Ascending aorta (tissue), 2 donors: ENCODE data around the gene PARD6A. TPM values are rescaled to one million over a fixed set of nuclear protein-coding genes. Genes with fewer than 3 reads are reported as not detected.
A peak's percentile ranks its signal among the peaks of the same experiment; 100 is the strongest.

ENCODE experiments used
- DNase-seq, 2 donors: peaks; one replicate each; pipeline ENCODE4 v3.0.0-alpha.2; 2019; ENCODE audit warnings: low spot score in 2 of 2
- H3K27ac ChIP-seq, 2 donors: fragments of 200-600 bp; sonication (generic); one replicate each; pipeline ENCODE4 v1.5.1; 2016 to 2017; ENCODE audit warnings: mild to moderate bottlenecking in 1 of 2
- H3K27me3 ChIP-seq: fragments of 200-600 bp; sonication (generic); one replicate; pipeline ENCODE4 v1.5.1; 2017
- H3K36me3 ChIP-seq, 2 donors: fragments of 200-600 bp; sonication (generic); one replicate each; pipeline ENCODE4 v1.5.1; 2016
- H3K4me1 ChIP-seq, 2 donors: fragments of 200-600 bp; sonication (generic); one replicate each; pipeline ENCODE4 v1.5.1; 2016 to 2017; ENCODE audit warnings: mild to moderate bottlenecking in 1 of 2
- H3K4me3 ChIP-seq, 2 donors: fragments of 200-600 bp; sonication (generic); one replicate each; pipeline ENCODE4 v1.5.1; 2016 to 2017; ENCODE audit warnings: mild to moderate bottlenecking in 1 of 2
- H3K9me3 ChIP-seq, 2 donors: fragments of 200-600 bp; sonication (generic); one replicate each; pipeline ENCODE4 v1.5.1; 2016
- CTCF ChIP-seq, 3 experiments: fragments of 200-600 bp in 2 of 3; fragments of 450-650 bp in 1 of 3; sonication (generic) in 2 of 3; IDR thresholded peaks; one replicate each; pipeline ENCODE4 v1.5.1; 2016 to 2019; ENCODE audit warnings: antibody characterized with exemption in 3 of 3, mild to moderate bottlenecking in 1 of 3, moderate library complexity in 1 of 3
- intact Hi-C: fragments of 100-400 bp; cut with DNase I; formaldehyde crosslinking; loops from one replicate; pipeline ENCODE4 v1.15.1; 2023
- total RNA-seq: library from RNA; depleted of rRNA; stranded (reverse); fragments of >200 nt; gene quantifications from one replicate; pipeline ENCODE4 v1.1.0, GENCODE V29; 2016

Gene PARD6A
- total RNA-seq, 1 donor from 2014 or later = 8.4 TPM

- Histone ChIP-seq H3K4me1 (peaks cover 0 to 8% of the 10 kb centered on the region in 2 donors), H3K27me3 (no peaks in the 10 kb centered on the region), H3K4me3 (no peak overlapping the region), H3K27ac (no peak overlapping the region), H3K36me3 (peaks cover 43 to 68% of the 10 kb centered on the region in 2 donors), H3K9me3 (no peaks in the 10 kb centered on the region)
- DNase-seq = no peak
- intact Hi-C loops = no loop called here
- TF ChIP-seq CTCF (IDR thresholded peaks at IDR 0.05) = no peak
Measured at GRCh38 chr16:67637625-67638024, 23.1 kb upstream of the PARD6A start.

GRCh38 chr16:67641779-67642708 lies 18.7 kb upstream of the PARD6A start:
- DNase-seq = peak; percentile 17 to 79
- H3K36me3 ChIP-seq = peaks cover 14 to 29% of the 10 kb centered on the region in 2 donors

GRCh38 chr16:67644038-67644437 lies 16.7 kb upstream of the PARD6A start:
- no peak for DNase-seq
- peaks cover 4 to 9% of the 10 kb centered on the region in 2 donors for H3K36me3 ChIP-seq
- H3K4me3 ChIP-seq = no peak overlapping the region
- peaks cover 33% of the 10 kb centered on the region for H3K27me3 ChIP-seq
- no peak overlapping the region for H3K27ac ChIP-seq
- H3K4me1 ChIP-seq = peaks cover 0 to 13% of the 10 kb centered on the region in 2 donors
- intact Hi-C loops = no loop called here
- H3K9me3 ChIP-seq = no peaks in the 10 kb centered on the region
- TF ChIP-seq CTCF (IDR thresholded peaks at IDR 0.05) = no peak

More at GRCh38 chr16:67641779-67642708, 18.7 kb upstream of the PARD6A start:
- no peak overlapping the region for H3K4me3 ChIP-seq
- intact Hi-C loops = no loop called here
- H3K9me3 ChIP-seq = no peaks in the 10 kb centered on the region
- peaks cover 0 to 13% of the 10 kb centered on the region in 2 donors for H3K4me1 ChIP-seq
- no peak overlapping the region for H3K27ac ChIP-seq
- no peak for TF ChIP-seq CTCF (IDR thresholded peaks at IDR 0.05)
- H3K27me3 ChIP-seq = peaks cover 21% of the 10 kb centered on the region

- H3K27ac ChIP-seq = no peak overlapping the region
- no peaks in the 10 kb centered on the region for H3K36me3 ChIP-seq
- no peak for TF ChIP-seq CTCF (IDR thresholded peaks at IDR 0.05)
- peaks cover 34% of the 10 kb centered on the region for H3K27me3 ChIP-seq
- peaks cover 0 to 13% of the 10 kb centered on the region in 2 donors for H3K4me1 ChIP-seq
- intact Hi-C loops = no loop called here
- H3K9me3 ChIP-seq = no peaks in the 10 kb centered on the region
- no peak for DNase-seq
- peak overlapping the region in 1 of 2 donors; percentile 37 for H3K4me3 ChIP-seq
Measured at GRCh38 chr16:67645397-67646121, 15.2 kb upstream of the PARD6A start.

- TF ChIP-seq CTCF (IDR thresholded peaks at IDR 0.05) = no peak
- H3K27me3 ChIP-seq = peaks cover 42% of the 10 kb centered on the region
- intact Hi-C loops = no loop called here
Measured at GRCh38 chr16:67647111-67647651, 13.6 kb upstream of the PARD6A start.

More at GRCh38 chr16:67647111-67647651, 13.6 kb upstream of the PARD6A start:
- no peaks in the 10 kb centered on the region for H3K9me3 ChIP-seq
- H3K4me3 ChIP-seq = no peak overlapping the region
- H3K27ac ChIP-seq = no peak overlapping the region
- H3K36me3 ChIP-seq = no peaks in the 10 kb centered on the region
- DNase-seq = no peak
- peaks cover 0 to 6% of the 10 kb centered on the region in 2 donors for H3K4me1 ChIP-seq
